Chondrocyte (in vitro differentiated cells): ENCODE results near the gene TFF1. TPM values are rescaled to one million over a fixed set of nuclear protein-coding genes. Genes with fewer than 3 reads are reported as not detected.

Source experiments
- DNase-seq: peaks from one replicate; pipeline ENCODE4 v3.0.0; 2021; ENCODE audit warnings: mixed read lengths, low spot score
- H3K27ac Mint-ChIP-seq: one replicate; pipeline ENCODE4 v1.8.0; 2021; ENCODE audit warnings: mild to moderate bottlenecking, moderate library complexity, mixed read lengths; ENCODE audit not compliant: unreplicated experiment
- H3K27me3 Mint-ChIP-seq: 2 replicates; pipeline ENCODE4 v1.8.0; 2021; ENCODE audit warnings: low read depth, mixed read lengths
- H3K36me3 Mint-ChIP-seq: 2 replicates; pipeline ENCODE4 v1.8.0; 2021; ENCODE audit warnings: low read depth, mixed read lengths
- H3K4me1 Mint-ChIP-seq: 2 replicates; pipeline ENCODE4 v1.8.0; 2021; ENCODE audit warnings: low read depth, mild to moderate bottlenecking, mixed read lengths
- H3K4me3 Mint-ChIP-seq: one replicate; pipeline ENCODE4 v1.8.0; 2021; ENCODE audit warnings: mild to moderate bottlenecking, moderate library complexity, mixed read lengths; ENCODE audit not compliant: unreplicated experiment
- H3K9me3 Mint-ChIP-seq: 2 replicates; pipeline ENCODE4 v1.8.0; 2021; ENCODE audit warnings: low read depth, mixed read lengths
- CTCF ChIP-seq: fragments of 200-600 bp; sonication (generic); IDR thresholded peaks from 2 replicates; pipeline ENCODE4 v1.5.0; 2021; ENCODE audit warnings: antibody characterized with exemption, mild to moderate bottlenecking, moderate library complexity
- total RNA-seq: library from RNA; stranded (reverse); gene quantifications from 3 replicates; pipeline ENCODE4 v1.2.1, GENCODE V29; 2021

The TFF1 gene
- total RNA-seq, 1 donor from 2014 or later, result not detected

GRCh38 chr21:42403611-42404231 is 37.4 kb upstream of the TFF1 start, which contains the start of gene UBASH3A:
UBASH3A (plus strand) TSS chr21:42403902; CDS start chr21:42403946, 44 bp downstream.
- no peak for DNase-seq

GRCh38 chr21:42401820-42402251 is 35.5 kb upstream of the TFF1 start:
- Mint-ChIP-seq H3K9me3 (no peaks in the 10 kb centered on the region), H3K4me3 (no peak overlapping the region), H3K27ac (peak overlapping the region; percentile 74)

More at GRCh38 chr21:42403611-42404231, 37.4 kb upstream of the TFF1 start, which contains the start of gene UBASH3A:
- no peaks in the 10 kb centered on the region for H3K36me3 Mint-ChIP-seq
- TF ChIP-seq CTCF, result no peak
- H3K4me3 Mint-ChIP-seq, result no peak within 1 kb of the TSS
- H3K4me1 Mint-ChIP-seq, result peaks cover 28% of the 10 kb centered on the region
- no peaks in the 10 kb centered on the region for H3K9me3 Mint-ChIP-seq
- H3K27ac Mint-ChIP-seq, result no peak within 1 kb of the TSS
- peaks cover 2% of the 10 kb centered on the region for H3K27me3 Mint-ChIP-seq

DNA sequence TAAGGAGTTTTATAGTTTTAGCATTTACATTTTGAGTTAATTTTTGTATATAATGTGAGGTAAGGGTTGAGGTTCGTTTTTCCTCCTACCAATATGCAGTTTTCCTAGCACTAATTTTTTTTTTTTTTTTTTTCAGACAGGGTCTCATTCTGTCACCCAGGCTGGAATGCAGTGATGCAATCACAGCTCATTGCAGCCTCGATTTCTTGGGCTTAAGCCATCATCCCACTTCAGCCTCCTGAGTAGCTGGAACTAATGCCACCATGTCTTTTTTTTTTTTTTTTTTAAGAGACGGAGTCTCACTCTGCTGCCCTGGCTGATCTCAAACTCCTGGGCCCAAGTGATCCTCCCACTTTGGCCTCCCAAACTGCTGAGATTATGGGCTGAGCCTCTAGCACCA is 34.8 kb upstream of the TFF1 start:
- TF ChIP-seq CTCF, result no peak
- Mint-ChIP-seq H3K27ac (peak overlapping the region; percentile 74), H3K4me1 (peaks cover 37% of the 10 kb centered on the region), H3K36me3 (no peaks in the 10 kb centered on the region), H3K4me3 (no peak overlapping the region), H3K27me3 (no peaks in the 10 kb centered on the region), H3K9me3 (no peaks in the 10 kb centered on the region)
- no peak for DNase-seq

More at GRCh38 chr21:42401820-42402251, 35.5 kb upstream of the TFF1 start:
- no peaks in the 10 kb centered on the region for H3K36me3 Mint-ChIP-seq
- no peaks in the 10 kb centered on the region for H3K27me3 Mint-ChIP-seq
- no peak for TF ChIP-seq CTCF
- H3K4me1 Mint-ChIP-seq, result peaks cover 35% of the 10 kb centered on the region
- DNase-seq, result no peak

DNA sequence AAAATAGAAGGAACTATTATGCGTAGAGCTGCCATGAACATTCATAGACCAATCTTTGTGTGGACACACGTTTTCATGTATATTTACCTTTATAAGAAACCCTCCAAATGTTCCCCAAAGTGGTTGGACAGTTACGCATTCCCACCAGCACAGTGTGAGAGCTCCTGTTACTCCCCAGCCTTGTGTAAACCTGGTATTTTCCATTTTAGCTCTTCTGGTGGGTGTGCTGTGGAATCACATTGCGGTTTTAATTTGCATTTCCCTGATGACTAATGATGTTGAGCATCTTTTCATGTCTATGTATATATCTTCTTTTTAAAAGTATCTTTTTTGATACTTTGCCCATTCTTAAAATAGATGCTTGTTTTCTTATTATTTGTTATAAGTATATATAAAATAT is 34.2 kb upstream of the TFF1 start:
- H3K4me1 Mint-ChIP-seq, result peaks cover 42% of the 10 kb centered on the region
- TF ChIP-seq CTCF, result no peak
- H3K9me3 Mint-ChIP-seq, result no peaks in the 10 kb centered on the region
- no peak overlapping the region for H3K4me3 Mint-ChIP-seq
- H3K36me3 Mint-ChIP-seq, result no peaks in the 10 kb centered on the region
- H3K27ac Mint-ChIP-seq, result peak overlapping the region; percentile 71
- no peak for DNase-seq
- H3K27me3 Mint-ChIP-seq, result no peaks in the 10 kb centered on the region

- no peak overlapping the region for H3K4me3 Mint-ChIP-seq
- no peak for DNase-seq
- H3K36me3 Mint-ChIP-seq, result no peaks in the 10 kb centered on the region
- no peaks in the 10 kb centered on the region for H3K27me3 Mint-ChIP-seq
- H3K4me1 Mint-ChIP-seq, result peaks cover 41% of the 10 kb centered on the region
- H3K9me3 Mint-ChIP-seq, result no peaks in the 10 kb centered on the region
- no peak overlapping the region for H3K27ac Mint-ChIP-seq
- no peak for TF ChIP-seq CTCF
These were observed 32.2 kb upstream of the TFF1 start for GRCh38 chr21:42398436-42399028.
